ENCODE results near the gene TLR9. TPM values are rescaled to one million over a fixed set of nuclear protein-coding genes. Genes with fewer than 3 reads are reported as not detected.

Gene TLR9
- total and polyA plus RNA-seq, 12 donors = under 0.01 to 0.61 (median 0.20) TPM; not detected in 5

- no peak for DNase-seq
- H3K36me3 ChIP-seq (replicated peaks in 1 of 2) = no peaks in the 10 kb centered on the region
- H3K27ac ChIP-seq = peak overlapping the region in 3 of 5 donors; percentile 70 to 88 (median 88)
- WGBS, 4 donors = 77 to 84% (median 81%) methylated on average over 4 of the region's 4 CpGs
- H3K9me3 ChIP-seq (replicated peaks in 1 of 3) = no peaks in the 10 kb centered on the region
- no peaks in the 10 kb centered on the region for H3K27me3 ChIP-seq
- peaks cover 42 to 47% of the 10 kb centered on the region in 2 donors for H3K4me1 ChIP-seq (replicated peaks in 1 of 2)
- no peak overlapping the region for H3K4me3 ChIP-seq
- intact Hi-C loops (cut with DNase I) = no loop called here
- TF ChIP-seq, protein P1, sequence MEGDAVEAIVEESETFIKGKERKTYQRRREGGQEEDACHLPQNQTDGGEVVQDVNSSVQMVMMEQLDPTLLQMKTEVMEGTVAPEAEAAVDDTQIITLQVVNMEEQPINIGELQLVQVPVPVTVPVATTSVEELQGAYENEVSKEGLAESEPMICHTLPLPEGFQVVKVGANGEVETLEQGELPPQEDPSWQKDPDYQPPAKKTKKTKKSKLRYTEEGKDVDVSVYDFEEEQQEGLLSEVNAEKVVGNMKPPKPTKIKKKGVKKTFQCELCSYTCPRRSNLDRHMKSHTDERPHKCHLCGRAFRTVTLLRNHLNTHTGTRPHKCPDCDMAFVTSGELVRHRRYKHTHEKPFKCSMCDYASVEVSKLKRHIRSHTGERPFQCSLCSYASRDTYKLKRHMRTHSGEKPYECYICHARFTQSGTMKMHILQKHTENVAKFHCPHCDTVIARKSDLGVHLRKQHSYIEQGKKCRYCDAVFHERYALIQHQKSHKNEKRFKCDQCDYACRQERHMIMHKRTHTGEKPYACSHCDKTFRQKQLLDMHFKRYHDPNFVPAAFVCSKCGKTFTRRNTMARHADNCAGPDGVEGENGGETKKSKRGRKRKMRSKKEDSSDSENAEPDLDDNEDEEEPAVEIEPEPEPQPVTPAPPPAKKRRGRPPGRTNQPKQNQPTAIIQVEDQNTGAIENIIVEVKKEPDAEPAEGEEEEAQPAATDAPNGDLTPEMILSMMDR (IDR thresholded peaks at IDR 0.05) = no peak
- no peak for TF ChIP-seq POLR2A (IDR thresholded peaks at IDR 0.05)
Measured at GRCh38 chr3:52240886-52241370, 15.5 kb upstream of the TLR9 start.

DNA sequence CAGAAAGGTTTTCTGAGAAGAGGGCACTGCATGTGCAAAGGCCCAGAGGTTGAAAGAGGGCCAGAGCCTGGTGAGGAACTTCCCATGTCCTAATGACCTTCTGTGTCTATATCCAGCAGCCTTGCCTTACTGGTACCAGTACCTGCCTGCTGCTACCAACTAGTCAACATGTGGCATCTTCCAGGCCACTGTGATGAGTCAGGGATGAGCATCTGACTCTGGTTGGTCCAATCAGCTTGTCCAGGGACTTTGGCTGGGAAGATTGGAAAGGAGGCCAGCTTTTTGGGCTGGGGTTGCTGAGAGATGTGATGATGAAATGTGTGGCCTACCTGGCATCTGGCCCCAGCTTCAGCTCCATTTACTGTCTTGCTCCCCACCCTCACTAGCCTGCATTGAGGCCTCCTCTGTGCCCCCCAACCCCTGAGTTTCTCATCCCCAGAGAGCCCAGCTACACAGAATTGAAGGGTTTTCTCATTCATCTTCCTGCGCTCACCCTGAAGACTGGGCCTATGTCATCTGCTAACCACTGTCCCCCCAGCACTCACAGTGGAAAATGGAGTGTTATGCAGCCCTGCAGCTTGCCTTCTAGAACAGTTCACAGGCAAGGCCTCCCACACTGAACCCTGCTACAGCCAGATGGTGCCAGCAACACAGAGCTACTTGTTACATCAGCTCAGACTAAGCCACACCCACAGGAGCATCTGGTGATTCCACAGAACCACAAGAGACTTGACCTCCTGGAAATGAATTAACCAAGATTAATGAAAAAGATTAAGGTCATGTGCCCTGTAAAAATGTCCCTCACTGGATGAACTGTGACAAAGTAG is 14.8 kb upstream of the TLR9 start:
- H3K4me3 ChIP-seq = no peak overlapping the region
- peaks cover 42 to 46% of the 10 kb centered on the region in 2 donors for H3K4me1 ChIP-seq (replicated peaks in 1 of 2)
- WGBS, 4 donors = 100% methylated on average over 1 of the region's 1 CpG
- peak overlapping the region in 3 of 5 donors; percentile 70 to 88 (median 88) for H3K27ac ChIP-seq
- intact Hi-C loops (cut with DNase I) = no loop called here
- no peak for TF ChIP-seq POLR2A (IDR thresholded peaks at IDR 0.05)
- TF ChIP-seq, protein P1 (IDR thresholded peaks at IDR 0.05) = no peak
- DNase-seq = peak in 6 of 7 donors; percentile 76 to 91 (median 84)
- H3K27me3 ChIP-seq = no peaks in the 10 kb centered on the region
- no peaks in the 10 kb centered on the region for H3K36me3 ChIP-seq (replicated peaks in 1 of 2)
- no peaks in the 10 kb centered on the region for H3K9me3 ChIP-seq (replicated peaks in 1 of 3)

DNA sequence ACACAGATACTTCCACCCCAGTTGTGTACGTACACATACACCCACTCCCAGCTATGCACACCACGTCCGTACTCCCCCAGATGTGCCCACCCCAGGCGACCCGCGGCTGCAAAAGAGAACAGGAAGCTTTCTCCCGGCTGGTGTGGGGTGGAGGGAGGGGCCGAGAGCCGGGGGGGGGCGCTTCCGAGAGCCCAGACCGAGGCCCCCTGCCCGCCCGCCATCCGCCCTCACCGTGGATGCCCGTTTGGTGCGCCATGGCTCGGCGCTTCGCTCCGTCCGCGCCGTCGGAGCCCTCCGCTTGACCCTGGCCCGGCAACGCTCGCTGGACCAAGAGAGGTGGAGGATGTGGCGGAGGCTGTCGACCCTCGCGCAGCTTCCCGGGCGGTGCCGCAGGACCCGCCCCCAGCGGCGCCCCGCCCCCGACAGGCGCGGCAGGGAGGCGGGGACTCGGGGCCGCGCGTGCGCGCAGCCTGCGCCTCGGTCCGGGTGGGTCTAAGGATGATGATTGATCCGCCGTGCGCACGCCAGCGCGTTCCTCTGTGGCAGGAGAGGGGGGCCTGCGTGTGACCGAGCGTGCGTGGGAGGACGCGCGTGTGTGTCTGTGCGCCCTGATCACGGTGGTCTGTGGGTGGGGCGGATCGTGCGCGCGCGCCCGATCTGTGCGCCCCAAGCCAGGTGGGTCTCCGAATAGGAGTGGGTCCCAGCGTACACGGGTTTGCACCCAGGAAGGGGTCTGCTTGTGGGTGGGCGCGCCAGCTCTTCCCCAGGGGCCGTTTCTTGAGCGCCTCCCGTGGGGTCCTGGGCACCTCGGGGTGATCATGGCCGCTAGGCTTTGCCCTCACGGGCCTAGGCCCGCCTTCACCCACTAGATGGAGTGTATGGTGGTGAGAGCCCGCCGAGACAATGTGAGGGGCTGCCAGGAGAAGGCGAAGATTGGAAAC is 13.6 kb upstream of the TLR9 start, which contains the start of gene TWF2:
TWF2 (minus strand) TSS at position 398 of the 941 bp plus-strand sequence; CDS start at position 256, 142 bp downstream.
- Histone ChIP-seq H3K9me3 (replicated peaks in 1 of 3) (no peaks in the 10 kb centered on the region), H3K4me1 (replicated peaks in 1 of 2) (peaks cover 42 to 46% of the 10 kb centered on the region in 2 donors), H3K27ac (peak within 1 kb of the TSS; percentile 53 to 96 (median 88)), H3K27me3 (no peaks in the 10 kb centered on the region), H3K4me3 (peak within 1 kb of the TSS; percentile 52 to 93 (median 78)), H3K36me3 (replicated peaks in 1 of 2) (peaks cover 0 to 9% of the 10 kb centered on the region in 2 donors)
- TF ChIP-seq, protein P1 (IDR thresholded peaks at IDR 0.05) = peak in 4 of 6 experiments; percentile 34 to 54 (median 38)
- TF ChIP-seq POLR2A (IDR thresholded peaks at IDR 0.05) = peak; percentile 51 to 62
- DNase-seq = peak; percentile 69 to 82 (median 74)
- intact Hi-C loops (cut with DNase I) = no loop called here
- 1 to 3% (median 2%) methylated on average over 9 to 92 of the region's 92 CpGs for WGBS, 4 donors
